Left hindlimb (tissue), 1 donor: ENCODE measurements around the gene PDCD2.
"Not testable (repeated sequence)": the region's sequence is repeated elsewhere in the genome, so short reads cannot be mapped to it uniquely, and the experiment has no call there.

Experiments
- DNase-seq: peaks from one replicate; pipeline ENCODE4 v3.0.0-alpha.2; 2018

The PDCD2 gene

DNA sequence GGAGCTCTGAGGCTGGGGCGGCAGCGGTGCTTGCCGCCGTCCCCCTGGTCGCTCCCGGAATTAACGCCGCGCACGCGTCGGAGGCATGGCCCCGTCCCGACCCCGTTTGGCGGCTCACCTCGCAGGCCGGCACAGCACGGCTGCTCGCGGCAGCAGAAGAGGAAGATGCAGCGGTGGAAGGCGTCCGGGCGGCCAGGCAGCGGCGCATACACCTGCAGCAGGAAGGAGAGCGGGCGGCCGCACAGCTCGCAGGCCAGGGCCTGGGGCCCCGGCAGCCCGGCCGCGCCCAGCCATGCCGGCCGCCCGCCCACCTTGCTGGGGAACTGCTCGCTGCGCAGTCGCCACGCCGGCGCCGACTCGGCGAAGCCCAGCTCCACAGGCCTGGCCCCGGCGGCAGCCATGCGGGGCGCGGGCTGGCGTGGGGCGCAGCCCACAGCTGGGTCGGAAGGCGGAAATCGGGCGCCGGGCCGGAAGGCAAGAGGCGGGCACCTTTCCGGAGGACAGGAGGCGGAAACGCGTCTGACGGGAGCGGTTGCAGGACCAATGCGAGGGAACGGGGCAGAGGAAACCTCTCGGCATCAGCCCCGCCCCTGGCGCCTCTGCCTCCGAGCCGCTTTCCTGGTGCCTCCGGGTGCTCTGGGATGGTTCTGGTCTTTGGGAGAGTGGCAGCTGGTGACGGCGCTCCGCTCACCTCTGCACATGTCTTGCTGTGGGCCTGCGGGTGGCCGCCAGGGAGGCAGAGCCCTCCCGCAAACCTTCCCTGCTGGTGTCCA is at the start of gene PDCD2:
Gene PDCD2 (minus strand): TSS at position 457 of the 773 bp plus-strand sequence. CDS start 56 bp downstream, at position 401.
- peak; percentile 93 for DNase-seq

DNA sequence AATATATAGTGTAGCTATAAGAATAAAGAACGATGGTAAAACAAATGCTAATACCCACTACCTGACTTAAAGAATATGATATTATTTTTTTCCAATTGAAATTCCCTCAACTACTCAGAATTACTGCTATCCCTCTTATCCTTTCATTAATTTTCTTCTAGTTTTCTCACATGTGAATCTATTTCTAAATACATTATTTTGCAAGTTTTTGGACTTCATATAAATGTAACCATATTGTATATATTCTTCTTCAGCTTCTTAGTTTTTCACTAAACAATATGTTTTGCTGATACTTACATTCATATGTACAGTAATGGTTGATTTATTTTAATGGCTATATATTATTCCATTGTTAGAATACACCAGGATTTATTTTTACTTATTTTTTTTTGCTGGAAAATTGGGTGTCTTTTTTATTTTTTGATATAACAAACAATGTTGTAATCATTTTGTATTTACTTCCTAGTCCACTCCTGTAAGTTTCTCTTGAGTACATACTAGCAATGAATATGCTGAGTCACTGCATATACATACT is 31.6 kb upstream of the PDCD2 start:
- DNase-seq, result not testable (repeated sequence)

- not testable (repeated sequence) for DNase-seq
Measured at GRCh38 chr6:170612256-170612804, 27.9 kb upstream of the PDCD2 start.

DNA sequence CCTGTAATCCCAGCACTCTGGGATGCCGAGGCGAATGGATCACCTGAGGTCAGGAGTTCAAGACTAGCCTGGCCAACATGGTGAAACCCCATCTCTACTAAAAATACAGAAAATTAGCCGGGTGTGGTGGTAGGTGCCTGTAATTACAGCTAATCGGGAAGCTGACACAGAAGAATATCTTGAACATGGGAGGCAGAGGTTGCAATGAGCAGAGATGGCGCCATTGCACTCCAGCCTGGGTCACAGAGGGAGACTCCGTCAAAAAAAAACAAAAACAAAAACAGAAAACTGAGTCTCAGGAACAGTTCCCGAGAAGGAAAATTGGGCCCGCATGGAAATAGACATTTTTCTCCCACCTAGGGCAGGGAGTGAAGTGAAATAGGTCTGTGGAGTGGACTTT is 24.8 kb upstream of the PDCD2 start:
- DNase-seq, result not testable (repeated sequence)

DNA sequence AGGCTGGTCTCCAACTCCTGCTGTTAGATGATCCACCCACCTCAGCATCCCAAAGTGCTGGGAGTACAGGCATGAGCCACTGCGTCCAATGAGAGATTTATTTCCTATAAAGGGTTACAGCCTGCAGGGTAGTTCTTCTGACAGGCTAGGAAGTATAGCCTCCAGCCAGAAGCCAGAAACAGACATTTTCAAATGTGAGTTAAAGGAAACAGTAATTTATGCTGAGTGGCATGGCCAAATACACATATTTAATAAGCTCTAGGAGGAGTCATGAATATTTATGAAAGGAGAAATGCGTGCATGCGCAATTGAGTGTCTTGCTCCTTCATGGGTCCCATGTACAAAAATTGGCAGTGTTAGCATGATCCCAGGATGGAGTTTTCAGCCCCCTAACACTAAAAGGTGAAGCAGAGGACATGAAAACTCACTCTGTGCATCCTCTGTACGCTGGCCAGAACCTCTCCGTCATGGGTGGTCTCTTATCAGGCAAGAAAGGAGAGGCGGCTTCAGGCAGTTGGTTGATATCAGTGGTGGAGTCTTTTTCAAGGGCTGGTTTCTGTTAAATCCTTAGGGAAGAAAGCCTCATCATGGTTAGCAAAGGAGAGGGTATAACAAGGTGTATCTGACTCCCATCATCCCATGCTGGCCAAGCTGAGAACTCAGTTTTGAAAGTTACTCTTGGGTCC is 21.3 kb upstream of the PDCD2 start:
- no peak for DNase-seq

- DNase-seq, result no peak
Measured at GRCh38 chr6:170597278-170597677, 12.8 kb upstream of the PDCD2 start.

GRCh38 chr6:170596426-170596825 is 12.0 kb upstream of the PDCD2 start:
- no peak for DNase-seq

- no peak for DNase-seq
Measured at GRCh38 chr6:170590725-170591124, 6.3 kb upstream of the PDCD2 start.

DNA sequence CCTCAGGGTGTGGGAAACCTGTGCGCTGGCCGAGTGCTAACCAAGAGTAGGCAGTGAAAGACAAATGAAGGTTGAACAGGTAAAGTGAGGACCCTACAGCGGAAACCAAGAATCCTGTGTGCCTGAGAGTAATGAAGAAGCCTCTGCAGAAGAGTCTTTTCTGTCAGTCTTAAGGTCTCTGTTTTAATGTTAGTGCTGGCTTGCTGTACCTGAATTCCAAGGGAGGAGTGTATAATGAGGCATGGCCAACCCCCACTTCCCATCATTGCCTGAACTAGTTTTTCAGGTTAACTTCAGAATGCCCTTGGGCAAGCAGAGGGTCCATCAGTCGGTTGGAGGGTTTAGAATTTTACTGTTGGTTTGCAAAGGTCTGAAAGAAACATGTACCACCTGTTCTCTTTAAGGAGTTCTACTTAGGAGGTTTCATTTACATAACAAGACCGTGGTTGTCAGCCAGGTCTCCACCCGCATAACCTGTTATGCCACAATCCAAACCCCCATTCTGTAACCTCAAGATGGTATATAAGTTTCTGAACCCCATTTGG is 589 bp upstream of the PDCD2 start:
- DNase-seq, result no peak

DNA sequence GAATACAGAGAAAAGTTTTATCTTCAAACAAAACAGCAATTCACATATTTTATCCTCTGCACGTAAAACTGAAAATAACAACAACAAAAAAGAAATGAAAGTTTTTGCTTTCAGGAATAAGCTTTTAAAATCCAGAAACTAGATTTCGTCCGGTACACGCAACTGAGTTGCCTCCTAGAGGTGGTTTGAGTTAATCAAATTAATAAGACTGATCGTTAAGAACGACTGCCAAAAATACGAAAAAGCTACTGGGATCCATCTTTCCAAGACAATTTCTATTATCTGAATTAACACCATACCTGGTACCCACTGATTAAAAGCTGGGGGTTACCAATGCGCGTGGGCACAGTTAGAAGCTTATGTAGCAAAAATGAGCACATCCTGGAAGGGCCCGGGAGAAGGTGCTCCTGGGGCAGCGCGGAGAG is 669 bp downstream of the PDCD2 start:
- DNase-seq, result no peak

- DNase-seq, result no peak
Measured at GRCh38 chr6:170578909-170579308, 5.5 kb downstream of the PDCD2 start.

DNA sequence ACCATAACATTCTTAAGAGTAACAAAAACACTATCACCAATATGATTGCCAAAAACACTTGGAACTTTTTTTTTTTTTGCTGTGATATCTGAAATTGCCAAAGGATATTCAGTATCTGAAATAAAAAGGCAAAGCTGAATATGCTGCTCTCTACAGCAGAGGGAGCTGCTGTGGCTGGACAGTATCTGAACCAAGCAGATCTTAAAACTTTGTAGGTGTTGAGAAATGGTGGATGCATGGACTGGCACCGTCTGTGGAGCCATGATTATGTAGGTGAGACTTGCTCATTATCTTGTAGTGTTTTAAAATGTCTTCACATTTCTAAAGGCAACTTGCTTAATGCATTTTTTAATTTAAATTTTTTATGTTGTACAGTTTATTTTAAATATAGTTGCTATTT is 9.2 kb downstream of the PDCD2 start:
- no peak for DNase-seq

GRCh38 chr6:170572704-170573466 is 11.6 kb downstream of the PDCD2 start:
- no peak for DNase-seq

DNA sequence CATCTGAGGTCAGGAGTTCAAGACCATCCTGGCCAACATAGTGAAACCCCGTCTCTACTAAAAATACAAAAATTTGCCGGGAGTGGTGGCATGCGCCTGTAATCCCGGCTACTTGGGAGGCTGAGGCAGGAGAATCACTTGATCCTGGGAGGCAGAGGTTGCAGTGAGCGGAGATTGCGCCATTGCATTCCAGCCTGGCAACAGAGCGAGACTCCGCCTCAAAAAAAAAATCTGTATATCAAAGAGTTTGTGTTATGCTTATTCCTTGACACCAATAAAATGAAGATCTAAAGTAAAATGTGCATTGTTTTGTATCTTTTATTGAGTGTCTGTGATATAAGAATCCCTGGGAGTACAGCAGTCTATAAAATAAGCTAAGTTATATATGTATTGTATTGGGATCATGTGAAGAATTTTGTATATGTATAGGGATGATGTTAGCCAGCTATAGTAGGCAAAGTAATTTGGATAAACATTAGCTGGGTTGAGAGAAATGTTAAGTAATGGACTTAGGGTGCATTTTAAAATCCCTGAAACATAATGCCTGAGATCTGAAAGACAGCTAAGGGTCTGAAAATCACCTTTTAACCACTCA is 19.4 kb downstream of the PDCD2 start:
- DNase-seq, result no peak

DNA sequence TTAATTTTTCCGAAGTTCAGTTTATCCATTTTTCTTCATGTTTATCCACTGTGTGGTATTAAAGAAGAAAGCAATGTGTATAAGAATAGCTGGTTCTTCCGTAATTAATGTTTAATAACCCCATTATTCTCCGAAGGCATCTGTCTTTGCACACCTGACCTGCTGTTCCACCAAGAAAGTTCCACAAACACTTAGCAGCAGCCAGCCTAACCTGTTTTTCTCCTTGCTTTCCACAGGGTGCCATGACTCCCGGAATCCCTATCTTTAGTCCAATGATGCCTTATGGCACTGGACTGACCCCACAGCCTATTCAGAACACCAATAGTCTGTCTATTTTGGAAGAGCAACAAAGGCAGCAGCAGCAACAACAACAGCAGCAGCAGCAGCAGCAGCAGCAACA is 22.9 kb downstream of the PDCD2 start:
- no peak for DNase-seq

DNA sequence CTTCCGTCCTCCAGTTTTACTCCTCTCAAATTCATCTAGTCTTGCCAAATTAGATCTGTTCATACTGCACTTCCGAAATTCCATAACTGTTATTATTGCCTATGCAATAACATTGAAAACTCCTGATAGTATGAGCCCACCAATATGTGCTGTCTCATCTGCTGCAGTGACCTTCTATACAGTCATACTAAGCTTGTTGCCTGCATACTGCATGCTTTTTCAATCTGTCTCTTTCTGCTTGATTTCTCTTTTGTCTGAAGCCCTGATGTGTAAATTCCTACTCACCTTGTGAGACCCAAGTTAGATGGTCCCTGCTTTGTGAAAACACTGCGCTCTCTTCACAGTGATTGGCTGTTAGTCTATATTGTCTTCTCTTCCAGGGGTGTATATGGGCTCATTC is 29.1 kb downstream of the PDCD2 start:
- no peak for DNase-seq

DNA sequence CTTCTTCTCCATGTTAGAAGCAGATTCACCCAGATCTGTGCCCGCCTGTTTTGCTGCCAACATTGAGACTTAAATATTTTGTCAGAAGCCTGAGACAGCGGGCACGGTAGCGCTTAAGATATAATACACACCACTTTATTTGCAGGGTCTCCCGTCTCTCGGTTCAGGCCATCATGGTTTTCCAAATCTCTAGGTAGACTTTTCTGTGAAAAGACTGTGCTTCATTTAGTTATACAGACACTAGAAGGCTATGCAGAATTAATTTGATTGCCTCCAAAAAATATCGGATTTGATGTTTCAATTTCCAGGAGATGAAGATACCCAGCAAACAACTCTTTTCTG is 29.7 kb downstream of the PDCD2 start:
- DNase-seq, result no peak

DNA sequence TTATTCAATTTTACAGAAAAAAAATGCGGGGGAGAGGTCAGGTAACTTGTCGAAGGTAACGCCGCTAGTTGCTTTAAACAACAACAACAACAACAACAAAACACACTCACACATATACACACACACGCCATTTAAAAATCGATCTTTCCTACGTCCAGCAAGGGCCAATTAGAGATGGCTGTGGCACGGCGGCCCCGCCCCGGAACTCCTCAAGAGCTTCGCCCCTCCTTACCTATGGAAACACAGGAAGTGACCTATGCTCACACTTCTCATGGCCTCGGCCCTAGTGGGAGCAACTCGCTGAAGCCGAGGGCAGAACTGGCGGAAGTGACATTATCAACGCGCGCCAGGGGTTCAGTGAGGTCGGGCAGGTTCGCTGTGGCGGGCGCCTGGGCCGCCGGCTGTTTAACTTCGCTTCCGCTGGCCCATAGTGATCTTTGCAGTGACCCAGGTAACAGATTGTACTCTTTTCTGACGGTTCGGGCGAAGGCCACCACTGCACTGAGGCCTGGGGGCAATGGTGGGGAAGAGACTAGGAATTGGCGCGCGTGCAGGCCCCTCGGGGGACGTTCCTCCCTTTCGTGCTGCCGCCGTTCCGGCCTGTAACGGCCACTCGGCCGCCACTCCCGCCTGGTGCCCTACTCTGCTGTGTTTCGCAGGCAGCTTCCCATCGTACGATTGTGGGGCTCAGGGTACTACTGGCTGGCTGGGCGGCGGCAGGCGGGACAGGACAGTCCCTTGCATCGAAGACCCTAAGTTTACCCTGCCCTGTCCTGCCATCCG is 30.2 kb downstream of the PDCD2 start, which contains the start of gene TBP:
Gene TBP (plus strand): TSS at position 357 of the 783 bp plus-strand sequence. CDS start 2,661 bp downstream, outside the sequence.
- DNase-seq, result peak; percentile 98

DNA sequence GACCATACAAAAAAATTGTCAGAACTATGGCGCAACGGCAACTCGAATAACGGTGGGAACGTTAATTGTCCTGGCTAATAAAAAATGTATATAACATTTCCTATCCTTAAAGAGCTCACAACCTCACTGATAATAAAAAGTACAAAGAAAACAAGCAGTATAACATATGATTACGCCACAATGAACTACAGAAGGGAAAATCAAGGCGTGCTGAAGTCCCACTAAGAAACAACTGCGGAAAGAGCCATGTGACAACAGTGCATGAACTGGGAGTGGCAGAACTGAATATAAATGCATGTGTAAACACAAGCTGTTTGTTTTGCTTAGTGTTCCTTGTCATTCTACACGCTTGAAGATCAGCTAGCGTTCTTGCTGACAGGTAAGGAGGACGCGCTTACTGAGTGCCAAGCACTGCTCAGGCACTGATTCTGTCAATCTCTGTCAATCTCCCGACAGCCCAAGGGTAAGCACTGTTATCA is 30.9 kb downstream of the PDCD2 start:
- DNase-seq, result no peak

DNA sequence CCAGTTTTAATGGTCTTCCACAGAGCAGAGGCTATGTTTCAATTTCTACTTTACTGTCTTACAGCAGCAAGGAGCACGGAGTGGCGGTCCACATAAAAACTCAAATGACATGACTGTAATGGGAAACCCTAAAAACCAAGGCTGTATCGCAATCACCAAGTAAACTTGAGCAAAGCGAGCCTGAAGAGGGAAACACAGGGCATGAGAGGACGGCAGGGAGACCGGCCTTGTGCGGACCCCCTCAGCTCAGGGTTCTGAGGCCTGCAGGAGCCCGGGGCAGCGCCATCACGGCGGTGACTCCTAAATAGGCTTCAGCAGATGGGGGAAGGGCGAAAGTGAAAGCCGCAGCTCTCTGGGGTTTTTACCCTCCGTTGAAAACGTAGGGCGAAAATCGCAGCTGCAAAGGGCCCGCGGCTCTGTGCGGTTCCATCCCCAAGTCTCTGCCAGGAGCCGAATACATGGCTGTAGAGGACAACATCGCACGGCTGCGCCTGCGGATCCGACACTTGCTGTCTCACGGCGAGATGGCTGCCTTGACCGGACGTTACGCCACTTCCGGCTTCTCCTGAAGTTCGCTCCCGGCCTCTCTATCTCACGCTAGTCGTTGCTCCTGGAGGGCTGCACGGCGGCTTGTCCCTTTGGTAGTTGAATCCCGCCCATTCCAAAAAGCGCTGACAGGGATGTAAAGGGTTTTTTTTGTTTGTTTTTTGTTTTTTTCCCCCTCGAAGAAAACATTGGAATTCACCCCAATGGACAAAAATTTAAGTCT is 31.5 kb downstream of the PDCD2 start, which contains the start of gene PSMB1:
Gene PSMB1 (minus strand): TSS at position 543 of the 769 bp plus-strand sequence. CDS start 65 bp downstream, at position 478.
- peak; percentile 95 for DNase-seq
